Measurements from ENCODE around the gene NPW.

GRCh38 chr16:2046893-2047329 lies 27.3 kb downstream of the NPW start:
- TF ChIP-seq POLR2AphosphoS5 (IDR thresholded peaks at IDR 0.05; ENCODE audit: borderline replicate concordance, low read depth, low read length) = no peak
- TF ChIP-seq EZH2 (IDR thresholded peaks at IDR 0.05) = no peak
